MCF 10A (cell line): ENCODE results near the gene ZFYVE9. TPM values are rescaled to one million over a fixed set of nuclear protein-coding genes. Genes with fewer than 3 reads are reported as not detected.
"Not testable (repeated sequence)": the region's sequence is repeated elsewhere in the genome, so short reads cannot be mapped to it uniquely, and the experiment has no call there.

Source experiments
- BruUV-seq: library from RNA; stranded (reverse); fragments of 400-500 nt; replicated peaks from 2 replicates; lab custom pipeline; 2021; lab: Mats Ljungman, UMichigan
- CTCF ChIA-PET: fragments of 300-600 bp; sonication (Branson Sonifier 250); formaldehyde crosslinking; extraction: SDS; loops from one replicate; lab custom pipeline; 2021; ENCODE audit warnings: antibody characterized with exemption, inconsistent platforms; lab: Yijun Ruan, JAX
- POLR2A ChIA-PET: fragments of 300-600, 350-650 bp; sonication (Branson Sonifier 250); formaldehyde crosslinking; extraction: SDS; loops from one replicate; lab custom pipeline; 2020; ENCODE audit warnings: antibody characterized with exemption, inconsistent platforms; lab: Yijun Ruan, JAX
- DNase-seq: peaks from one replicate; pipeline ENCODE4 v3.0.0-alpha.2; 2018; ENCODE audit not compliant: unreplicated experiment
- H3K27ac Mint-ChIP-seq: one replicate; pipeline ENCODE4 v1.8.0; 2022; ENCODE audit warnings: mild to moderate bottlenecking, low read depth, mixed read lengths; ENCODE audit not compliant: unreplicated experiment
- H3K27me3 Mint-ChIP-seq: one replicate; pipeline ENCODE4 v1.8.0; 2022; ENCODE audit warnings: mixed read lengths; ENCODE audit not compliant: insufficient read depth, unreplicated experiment
- H3K36me3 Mint-ChIP-seq: one replicate; pipeline ENCODE4 v1.8.0; 2022; ENCODE audit warnings: mild to moderate bottlenecking, moderate library complexity, mixed read lengths; ENCODE audit not compliant: insufficient read depth, unreplicated experiment
- H3K4me1 Mint-ChIP-seq: one replicate; pipeline ENCODE4 v1.8.0; 2022; ENCODE audit warnings: mixed read lengths; ENCODE audit not compliant: insufficient read depth, unreplicated experiment
- H3K4me3 Mint-ChIP-seq: one replicate; pipeline ENCODE4 v1.8.0; 2022; ENCODE audit warnings: mild to moderate bottlenecking, moderate library complexity, mixed read lengths; ENCODE audit not compliant: unreplicated experiment
- H3K9me3 Mint-ChIP-seq: one replicate; pipeline ENCODE4 v1.8.0; 2022; ENCODE audit warnings: mixed read lengths; ENCODE audit not compliant: unreplicated experiment
- intact Hi-C: fragments of 100-400 bp; cut with micrococcal nuclease; formaldehyde crosslinking; loops from 2 replicates; pipeline ENCODE4 v1.14.1; 2022
- total RNA-seq: library from RNA; stranded (reverse); gene quantifications from 2 replicates; pipeline ENCODE4 v1.2.3, GENCODE V29; 2022
- TF ChIP-seq, protein P1 (sequence below): fragments of 200-600 bp; IDR thresholded peaks from one replicate; pipeline ENCODE4 v1.8.0; 2022; ENCODE audit warnings: antibody characterized with exemption, mild to moderate bottlenecking; ENCODE audit not compliant: unreplicated experiment

Gene ZFYVE9
- total RNA-seq, 1 experiment from 2014 or later, result 23.9 TPM

DNA sequence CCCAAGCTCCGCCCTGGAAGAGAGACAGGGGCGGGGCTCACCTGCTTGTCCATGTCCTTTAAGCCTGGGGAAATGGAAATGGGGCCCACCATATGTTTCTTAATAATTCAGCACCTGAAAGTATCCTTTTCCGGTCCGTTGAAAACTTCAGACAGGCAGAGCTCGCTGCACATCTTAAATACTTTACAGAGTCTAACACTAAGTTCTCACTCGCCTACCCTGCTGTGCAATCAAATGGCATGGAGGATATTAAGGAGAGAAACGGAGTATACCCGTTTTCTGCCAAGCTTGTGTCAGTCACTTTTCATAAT lies 224.6 kb downstream of the ZFYVE9 start:
- Mint-ChIP-seq H3K36me3 (peaks cover 30% of the 10 kb centered on the region), H3K27me3 (no peaks in the 10 kb centered on the region), H3K4me3 (peak overlapping the region; percentile 99), H3K4me1 (peaks cover 21% of the 10 kb centered on the region), H3K27ac (no peak overlapping the region), H3K9me3 (no peaks in the 10 kb centered on the region)
- CTCF ChIA-PET, result interaction anchor here (0.8 kb wide), 1 partner anchor 239 kb away, joined by 5 read pairs; no protein-coding TSS in a partner anchor
- intact Hi-C loops, result loop anchor here (2.0 to 5.0 kb wide), 4 partner anchors 36 to 320 kb away; partner anchors contain the start of genes BTF3L4, ORC1, PRPF38A and TXNDC12
- BruUV-seq, result no TSS peak
- DNase-seq, result no peak
- TF ChIP-seq, protein P1, sequence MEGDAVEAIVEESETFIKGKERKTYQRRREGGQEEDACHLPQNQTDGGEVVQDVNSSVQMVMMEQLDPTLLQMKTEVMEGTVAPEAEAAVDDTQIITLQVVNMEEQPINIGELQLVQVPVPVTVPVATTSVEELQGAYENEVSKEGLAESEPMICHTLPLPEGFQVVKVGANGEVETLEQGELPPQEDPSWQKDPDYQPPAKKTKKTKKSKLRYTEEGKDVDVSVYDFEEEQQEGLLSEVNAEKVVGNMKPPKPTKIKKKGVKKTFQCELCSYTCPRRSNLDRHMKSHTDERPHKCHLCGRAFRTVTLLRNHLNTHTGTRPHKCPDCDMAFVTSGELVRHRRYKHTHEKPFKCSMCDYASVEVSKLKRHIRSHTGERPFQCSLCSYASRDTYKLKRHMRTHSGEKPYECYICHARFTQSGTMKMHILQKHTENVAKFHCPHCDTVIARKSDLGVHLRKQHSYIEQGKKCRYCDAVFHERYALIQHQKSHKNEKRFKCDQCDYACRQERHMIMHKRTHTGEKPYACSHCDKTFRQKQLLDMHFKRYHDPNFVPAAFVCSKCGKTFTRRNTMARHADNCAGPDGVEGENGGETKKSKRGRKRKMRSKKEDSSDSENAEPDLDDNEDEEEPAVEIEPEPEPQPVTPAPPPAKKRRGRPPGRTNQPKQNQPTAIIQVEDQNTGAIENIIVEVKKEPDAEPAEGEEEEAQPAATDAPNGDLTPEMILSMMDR, result no peak
- POLR2A ChIA-PET, result interaction anchor here (0.6 to 2.6 kb wide), 9 partner anchors 39 to 1048 kb away, joined by 3 to 38 read pairs (median 3); partner anchors contain the start of genes ORC1, PRPF38A and TXNDC12

DNA sequence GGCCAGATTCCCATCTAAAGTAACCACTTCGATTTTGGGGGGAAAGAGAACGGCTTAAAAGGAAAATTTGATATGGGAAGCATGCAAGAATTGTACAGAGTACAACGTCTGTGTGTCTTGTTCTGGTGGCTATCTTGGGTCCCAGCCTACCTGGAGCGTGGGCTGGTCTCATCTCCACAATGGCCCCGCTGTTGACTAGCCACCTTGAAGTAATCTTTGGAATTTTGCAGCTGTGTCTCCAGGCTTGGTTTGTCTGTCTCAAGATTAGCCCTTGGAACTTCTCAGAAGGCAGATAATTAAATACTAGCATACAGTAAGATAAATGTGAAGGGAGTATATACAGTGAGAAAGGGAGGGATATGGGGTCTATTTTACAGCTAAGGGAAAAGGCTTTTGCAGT lies 225.4 kb downstream of the ZFYVE9 start:
- Mint-ChIP-seq H3K4me3 (peak overlapping the region; percentile 99), H3K9me3 (no peaks in the 10 kb centered on the region), H3K4me1 (peaks cover 21% of the 10 kb centered on the region), H3K27ac (no peak overlapping the region), H3K27me3 (no peaks in the 10 kb centered on the region), H3K36me3 (peaks cover 24% of the 10 kb centered on the region)
- no peak for DNase-seq
- POLR2A ChIA-PET, result interaction anchor here (0.6 to 2.9 kb wide), 5 partner anchors 10 to 1047 kb away, joined by 3 to 46 read pairs (median 6); partner anchors contain the start of genes ORC1 and PRPF38A
- intact Hi-C loops, result loop anchor here (2.0 to 5.0 kb wide), 4 partner anchors 35 to 320 kb away; partner anchors contain the start of genes BTF3L4, ORC1, PRPF38A and TXNDC12
- TF ChIP-seq, protein P1, result no peak
- no TSS peak for BruUV-seq
- CTCF ChIA-PET, result no interaction called here

DNA sequence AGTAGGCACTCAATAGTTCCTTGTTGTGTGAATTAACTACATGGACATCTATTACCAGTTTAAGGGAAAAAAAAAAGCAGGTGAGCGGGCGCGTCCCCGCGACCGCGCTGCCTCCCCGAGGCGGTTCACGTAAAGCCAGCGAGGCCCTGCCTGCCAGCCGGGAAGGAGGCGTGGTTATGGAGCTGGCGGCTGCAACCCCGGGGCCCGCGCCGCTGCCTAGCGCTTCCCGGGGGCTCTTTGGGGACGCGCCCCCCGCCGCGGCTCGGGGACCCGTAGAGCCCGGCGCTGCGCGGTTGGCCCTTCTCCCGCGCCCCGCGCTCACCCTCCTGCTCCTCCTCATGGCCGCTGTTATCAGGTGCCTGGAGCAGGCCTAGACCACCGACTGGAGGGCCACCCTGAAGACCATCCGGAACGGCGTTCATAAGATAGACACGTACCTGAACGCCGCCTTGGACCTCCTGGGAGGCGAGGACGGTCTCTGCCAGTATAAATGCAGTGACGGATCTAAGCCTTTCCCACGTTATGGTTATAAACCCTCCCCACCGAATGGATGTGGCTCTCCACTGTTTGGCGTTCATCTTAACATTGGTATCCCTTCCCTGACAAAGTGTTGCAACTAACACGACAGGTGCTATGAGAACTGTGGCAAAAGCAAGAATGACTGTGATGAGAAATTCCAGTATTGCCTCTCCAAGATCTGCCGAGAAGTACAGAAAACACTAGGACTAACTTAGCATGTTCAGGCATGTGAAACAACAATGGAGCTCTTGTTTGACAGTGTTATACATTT lies 226.7 kb downstream of the ZFYVE9 start:
- H3K36me3 Mint-ChIP-seq, result peaks cover 25% of the 10 kb centered on the region
- peak overlapping the region; percentile 81 for H3K27ac Mint-ChIP-seq
- TF ChIP-seq, protein P1, result no peak
- peak; percentile 71 for DNase-seq
- ChIA-PET POLR2A (interaction anchor here (0.6 to 2.9 kb wide), 19 partner anchors 8 to 336 kb away, joined by 3 to 46 read pairs (median 4); partner anchors contain the start of genes BTF3L4, KTI12, ORC1 and PRPF38A), CTCF (interaction anchor here (0.6 to 1.2 kb wide), 11 partner anchors 13 to 282 kb away, joined by 3 to 7 read pairs (median 3); partner anchors contain the start of genes ORC1 and PRPF38A)
- BruUV-seq, result no TSS peak
- peaks cover 21% of the 10 kb centered on the region for H3K4me1 Mint-ChIP-seq
- intact Hi-C loops, result loop anchor here (5.0 kb wide), 3 partner anchors 34 to 311 kb away; partner anchors contain the start of genes BTF3L4, ORC1, PRPF38A and TXNDC12
- H3K27me3 Mint-ChIP-seq, result no peaks in the 10 kb centered on the region
- no peaks in the 10 kb centered on the region for H3K9me3 Mint-ChIP-seq
- peak overlapping the region; percentile 70 for H3K4me3 Mint-ChIP-seq

DNA sequence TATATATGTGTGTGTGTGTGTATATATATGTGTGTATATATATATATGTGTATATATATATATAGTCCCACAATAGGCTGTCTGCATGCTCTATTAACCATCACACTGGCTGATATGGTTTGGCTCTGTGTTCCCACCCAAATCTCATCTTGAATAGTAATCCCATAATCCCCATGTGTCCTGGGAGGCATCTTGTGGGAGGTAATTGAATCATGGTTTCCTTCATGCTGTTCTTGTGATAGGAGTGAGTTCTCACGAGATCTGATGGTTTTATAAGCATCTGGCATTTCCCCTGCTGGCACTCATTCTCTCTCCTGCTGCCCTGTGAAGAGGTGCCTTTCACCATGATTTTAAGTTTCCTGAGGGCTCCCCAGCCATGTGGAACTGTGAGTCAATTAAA lies 228.0 kb downstream of the ZFYVE9 start:
- BruUV-seq, DNase-seq, H3K27me3 Mint-ChIP-seq, H3K4me3 Mint-ChIP-seq, H3K27ac Mint-ChIP-seq, H3K9me3 Mint-ChIP-seq: not testable (repeated sequence)
- H3K4me1 Mint-ChIP-seq, result peaks cover 16% of the 10 kb centered on the region
- peaks cover 26% of the 10 kb centered on the region for H3K36me3 Mint-ChIP-seq
- ChIA-PET CTCF (interaction anchor here (1.0 kb wide), 1 partner anchor 12 kb away, joined by 3 read pairs; no protein-coding TSS in a partner anchor), POLR2A (interaction anchor here (1.5 to 2.9 kb wide), 5 partner anchors 24 to 337 kb away, joined by 6 to 46 read pairs (median 7); partner anchors contain the start of genes KTI12, ORC1 and PRPF38A)
- intact Hi-C loops, result loop anchor here (5.0 kb wide), 3 partner anchors 32 to 313 kb away; partner anchors contain the start of genes BTF3L4, ORC1, PRPF38A and TXNDC12
